NCI-H446 treated with DMSO at 0.1 percent for 48 hours (cell line): Measurements from ENCODE around the gene DYNLT5.
"Not testable (repeated sequence)": the region's sequence is repeated elsewhere in the genome, so short reads cannot be mapped to it uniquely, and the experiment has no call there.

ENCODE experiments used
- DNase-seq: peaks from one replicate; lab custom pipeline; 2025; lab: John Stamatoyannopoulos, UW

DYNLT5 gene

GRCh38 chr1:66788231-66788939 lies 36.1 kb downstream of the DYNLT5 start:
- DNase-seq: no peak

GRCh38 chr1:66791621-66792610 lies 39.7 kb downstream of the DYNLT5 start:
- no peak for DNase-seq

- DNase-seq: not testable (repeated sequence)
These were observed 43.6 kb downstream of the DYNLT5 start for GRCh38 chr1:66795839-66796238.

- no peak for DNase-seq
These were observed 57.0 kb downstream of the DYNLT5 start for GRCh38 chr1:66809245-66809644.

GRCh38 chr1:66809736-66810326 lies 57.6 kb downstream of the DYNLT5 start:
- DNase-seq: no peak

DNA sequence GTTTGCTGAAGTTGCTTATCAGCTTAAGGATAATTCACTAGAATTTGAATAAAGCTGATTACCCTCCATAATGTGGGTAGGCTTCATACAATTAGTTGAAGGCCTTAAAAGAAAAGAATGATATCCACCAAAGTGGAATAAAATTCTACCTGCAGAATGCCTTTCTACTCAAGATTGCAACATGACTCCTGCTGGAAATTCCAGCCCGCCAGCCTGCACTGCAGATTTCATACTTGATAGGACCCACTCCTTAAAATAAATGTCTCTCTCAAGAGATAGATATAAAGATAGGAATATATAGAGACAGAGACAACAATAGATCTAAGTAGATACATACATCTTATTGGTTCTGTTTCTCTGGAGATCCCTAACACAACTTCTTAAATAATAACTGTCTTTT lies 72.5 kb downstream of the DYNLT5 start:
- no peak for DNase-seq
